Right lobe of liver (tissue), 6 donors: ENCODE results near the gene CATSPER3. TPM values are rescaled to one million over a fixed set of nuclear protein-coding genes. Genes with fewer than 3 reads are reported as not detected.
A peak's percentile ranks its signal among the peaks of the same experiment; 100 is the strongest.

Experiments
- ATAC-seq, 4 donors: fragments of 200-7000 bp; cut with Tn5 transposase; one replicate each; pipeline ENCODE4 v1.9.1; 2020; ENCODE audit warnings: mild to moderate bottlenecking in 4 of 4, moderate library complexity in 4 of 4
- DNase-seq, 3 donors: peaks; one replicate each; pipeline ENCODE4 v3.0.0-alpha.2; 2020
- H3K27ac ChIP-seq, 3 donors: fragments of 200-600 bp; one replicate each; pipeline ENCODE4 v1.8.0; 2022
- H3K27me3 ChIP-seq, 2 donors: fragments of 200-600 bp; one replicate each; pipeline ENCODE4 v1.8.0; 2022
- H3K36me3 ChIP-seq, 4 donors: fragments of 200-600 bp; sonication (generic) in 1 of 4; one replicate each; pipeline versions ENCODE4 v1.5.1 to v1.8.0; 2017 to 2022; ENCODE audit warnings: control low read depth in 1 of 4
- H3K4me1 ChIP-seq, 4 donors: fragments of 200-600 bp; sonication (generic) in 1 of 4; one replicate each; pipeline versions ENCODE4 v1.5.1 to v1.8.0; 2017 to 2022; ENCODE audit warnings: control low read depth in 1 of 4
- H3K4me3 ChIP-seq, 3 donors: fragments of 200-600 bp; one replicate each; pipeline ENCODE4 v1.8.0; 2022
- H3K9me3 ChIP-seq, 4 donors: fragments of 200-600 bp; sonication (generic) in 1 of 4; one replicate each; pipeline versions ENCODE4 v1.5.1 to v1.8.0; 2017 to 2022; ENCODE audit warnings: control low read depth in 1 of 4
- CTCF ChIP-seq, 4 donors: fragments of 200-600 bp in 3 of 4; fragments of 450-650 bp in 1 of 4; IDR thresholded peaks; one replicate each; pipeline versions ENCODE4 v1.5.1 to v1.8.0; 2016 to 2022; ENCODE audit warnings: antibody characterized with exemption in 4 of 4, mild to moderate bottlenecking in 2 of 4
- POLR2A ChIP-seq: fragments of 450-650 bp; IDR thresholded peaks from one replicate; pipeline ENCODE4 v1.6.1; 2017; ENCODE audit warnings: antibody characterized with exemption, mild to moderate bottlenecking
- WGBS: methylation state at CpG from one replicate; pipeline ENCODE4 v1.1.6; 2018; ENCODE audit warnings: low coverage, low lambda C conversion rate; ENCODE audit not compliant: insufficient coverage; ENCODE audit errors: missing lambda C conversion rate; 5-methylcytosine and 5-hydroxymethylcytosine counted together
- intact Hi-C, 2 donors: fragments of 100-400 bp; cut with DNase I; formaldehyde crosslinking; loops; one replicate each; pipeline versions ENCODE4 v1.11.2 to v1.14.1; 2022
- total RNA-seq, 6 experiments: library from RNA; depleted of rRNA in 2 of 6; stranded (reverse); fragments of >200 nt in 2 of 6; fragmentation: NEBNext Ultra II Directional in 3 of 6; extraction: Animal tissue kit (Norgen Biotek cat#: 25700) in 3 of 6; gene quantifications; one replicate each; pipeline versions ENCODE4 v1.1.0 to v1.2.4, GENCODE V29; 2016 to 2023
- donor health status: DM: no; HTN: yes; CAD: no.
- donor health status: DM: no; HTN: no; CAD: no.
- donor health status: DM: no; HTN: no; CAD: no.
- donor health status: DM: no; HTN: yes; CAD: no.
- donor health status: DM: no; HTN: yes; CAD: no.

CATSPER3 gene
- total RNA-seq, 6 experiments from 2014 or later, result 0.29 to 1.1 (median 0.81) TPM; not detected in 2

GRCh38 chr5:135041726-135042125, 74.0 kb downstream of the CATSPER3 start:
- no peak for TF ChIP-seq POLR2A
- no peak for TF ChIP-seq CTCF (IDR thresholded peaks at IDR 0.05)
- intact Hi-C loops, result no loop called here

DNA sequence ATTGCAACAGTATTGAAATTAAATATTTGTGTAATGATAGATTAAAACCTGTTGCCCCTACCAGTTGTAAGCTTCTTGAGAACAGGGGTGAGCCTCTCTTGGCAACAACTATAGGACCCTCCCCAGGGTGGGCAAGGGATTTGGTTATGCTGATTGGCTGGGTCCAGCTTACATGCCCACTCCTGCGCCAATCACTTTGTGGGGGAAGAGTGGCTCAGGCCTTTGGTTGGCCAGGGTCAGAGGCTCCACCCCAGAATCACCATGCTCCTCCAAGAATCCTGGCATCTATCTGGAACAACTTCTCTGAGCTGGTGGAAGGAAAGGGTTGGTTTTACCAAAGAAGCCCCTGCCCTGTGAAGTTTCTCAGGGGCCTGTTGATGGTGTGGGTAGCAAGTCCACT, 74.9 kb downstream of the CATSPER3 start:
- ATAC-seq, result no peak
- WGBS, result 50% methylated on average over 1 of the region's 1 CpG
- peak in 1 of 3 donors; percentile 11 for DNase-seq

More at GRCh38 chr5:135041726-135042125, 74.0 kb downstream of the CATSPER3 start:
- Histone ChIP-seq H3K9me3 (no peaks in the 10 kb centered on the region), H3K4me3 (no peak overlapping the region), H3K27ac (no peak overlapping the region), H3K27me3 (peaks cover 20 to 47% of the 10 kb centered on the region in 2 donors), H3K4me1 (peaks cover 0 to 6% (median 0%) of the 10 kb centered on the region in 4 donors), H3K36me3 (no peaks in the 10 kb centered on the region)
- WGBS, result 54% methylated on average over 3 of the region's 3 CpGs
- ATAC-seq, result no peak
- DNase-seq, result peak in 1 of 3 donors; percentile 16

DNA sequence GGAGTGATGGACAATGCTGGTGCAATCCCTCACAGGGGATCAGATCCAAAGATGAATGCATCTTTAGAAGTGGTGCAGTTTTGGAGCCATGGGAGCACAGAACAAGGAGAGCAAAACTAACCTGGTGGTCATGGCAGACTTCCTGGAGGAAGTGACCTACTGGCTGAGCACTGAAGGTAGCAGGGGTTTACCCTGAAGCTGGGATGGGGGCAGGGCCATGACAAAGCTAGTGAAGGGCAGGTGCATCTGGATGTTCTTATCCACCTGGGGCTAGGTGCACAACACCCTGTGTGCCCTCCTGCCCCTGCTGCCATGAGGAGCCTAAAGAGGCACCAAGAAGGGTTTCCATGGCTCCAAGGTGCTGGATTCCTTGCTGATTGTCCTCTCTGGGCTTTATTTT, 77.8 kb downstream of the CATSPER3 start:
- no peak for DNase-seq
- no peak for TF ChIP-seq CTCF (IDR thresholded peaks at IDR 0.05)
- no peak for TF ChIP-seq POLR2A
- intact Hi-C loops, result no loop called here
- peaks cover 0 to 15% of the 10 kb centered on the region in 2 donors for H3K27me3 ChIP-seq
- no peak for ATAC-seq
- no peaks in the 10 kb centered on the region for H3K9me3 ChIP-seq
- H3K36me3 ChIP-seq, result no peaks in the 10 kb centered on the region
- no peak overlapping the region for H3K4me3 ChIP-seq
- no peaks in the 10 kb centered on the region for H3K4me1 ChIP-seq
- H3K27ac ChIP-seq, result no peak overlapping the region

More for the DNA sequence above, 74.9 kb downstream of the CATSPER3 start:
- no peaks in the 10 kb centered on the region for H3K9me3 ChIP-seq
- intact Hi-C loops, result no loop called here
- H3K27ac ChIP-seq, result no peak overlapping the region
- H3K4me1 ChIP-seq, result peaks cover 0 to 6% (median 0%) of the 10 kb centered on the region in 4 donors
- H3K4me3 ChIP-seq, result no peak overlapping the region
- TF ChIP-seq CTCF (IDR thresholded peaks at IDR 0.05), result no peak
- no peaks in the 10 kb centered on the region for H3K36me3 ChIP-seq
- H3K27me3 ChIP-seq, result peaks cover 20 to 42% of the 10 kb centered on the region in 2 donors

- H3K9me3 ChIP-seq, result no peaks in the 10 kb centered on the region
- intact Hi-C loops, result no loop called here
- WGBS, result 52% methylated on average over 5 of the region's 5 CpGs
- peaks cover 0 to 2% of the 10 kb centered on the region in 2 donors for H3K27me3 ChIP-seq
- ATAC-seq (no peak), DNase-seq (no peak)
- H3K4me1 ChIP-seq, result no peaks in the 10 kb centered on the region
- H3K27ac ChIP-seq, result no peak overlapping the region
- H3K4me3 ChIP-seq, result no peak overlapping the region
- TF ChIP-seq POLR2A (no peak), CTCF (IDR thresholded peaks at IDR 0.05) (no peak)
- no peaks in the 10 kb centered on the region for H3K36me3 ChIP-seq
These were observed 79.1 kb downstream of the CATSPER3 start for GRCh38 chr5:135046661-135047346.
